GM19023 (cell line): ENCODE measurements around the gene TAS1R1.

Experiments
- ATAC-seq: cut with Tn5 transposase; IDR thresholded peaks from one replicate; pipeline ENCODE4 v1.9.1; 2021; ENCODE audit warnings: mild to moderate bottlenecking, moderate library complexity; ENCODE audit not compliant: unreplicated experiment

Gene TAS1R1

DNA sequence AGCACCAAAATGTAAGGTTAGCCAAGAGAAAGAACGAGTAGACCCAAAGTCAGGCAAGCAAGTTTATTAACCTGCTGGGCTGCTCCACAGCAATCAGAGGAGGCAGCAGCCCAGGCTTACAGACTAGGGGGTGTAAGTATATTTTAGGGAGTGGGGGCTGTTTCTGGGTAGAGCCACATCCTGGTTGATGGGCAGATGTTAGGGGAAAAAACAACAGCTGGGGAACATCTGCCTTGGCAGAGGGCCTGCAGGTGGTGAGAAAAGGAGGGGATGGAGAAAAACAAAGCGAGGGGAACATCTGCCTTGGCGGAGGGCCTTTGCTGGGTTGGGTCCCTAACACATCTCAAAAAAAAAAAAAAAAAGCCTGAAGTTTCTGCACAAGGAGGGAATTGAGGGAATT lies 15.0 kb downstream of the TAS1R1 start:
- no peak for ATAC-seq

DNA sequence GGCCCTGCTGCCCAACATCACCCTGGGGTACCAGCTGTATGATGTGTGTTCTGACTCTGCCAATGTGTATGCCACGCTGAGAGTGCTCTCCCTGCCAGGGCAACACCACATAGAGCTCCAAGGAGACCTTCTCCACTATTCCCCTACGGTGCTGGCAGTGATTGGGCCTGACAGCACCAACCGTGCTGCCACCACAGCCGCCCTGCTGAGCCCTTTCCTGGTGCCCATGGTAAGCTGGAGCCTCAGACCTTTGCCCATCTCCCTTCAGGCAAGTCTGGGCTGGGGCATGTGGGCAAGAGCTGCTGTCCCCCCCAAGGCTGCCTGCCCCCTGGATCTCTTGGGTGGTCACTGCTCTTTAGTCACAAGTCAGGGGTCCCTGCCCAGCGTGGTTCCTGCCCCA lies 15.9 kb downstream of the TAS1R1 start:
- no peak for ATAC-seq

DNA sequence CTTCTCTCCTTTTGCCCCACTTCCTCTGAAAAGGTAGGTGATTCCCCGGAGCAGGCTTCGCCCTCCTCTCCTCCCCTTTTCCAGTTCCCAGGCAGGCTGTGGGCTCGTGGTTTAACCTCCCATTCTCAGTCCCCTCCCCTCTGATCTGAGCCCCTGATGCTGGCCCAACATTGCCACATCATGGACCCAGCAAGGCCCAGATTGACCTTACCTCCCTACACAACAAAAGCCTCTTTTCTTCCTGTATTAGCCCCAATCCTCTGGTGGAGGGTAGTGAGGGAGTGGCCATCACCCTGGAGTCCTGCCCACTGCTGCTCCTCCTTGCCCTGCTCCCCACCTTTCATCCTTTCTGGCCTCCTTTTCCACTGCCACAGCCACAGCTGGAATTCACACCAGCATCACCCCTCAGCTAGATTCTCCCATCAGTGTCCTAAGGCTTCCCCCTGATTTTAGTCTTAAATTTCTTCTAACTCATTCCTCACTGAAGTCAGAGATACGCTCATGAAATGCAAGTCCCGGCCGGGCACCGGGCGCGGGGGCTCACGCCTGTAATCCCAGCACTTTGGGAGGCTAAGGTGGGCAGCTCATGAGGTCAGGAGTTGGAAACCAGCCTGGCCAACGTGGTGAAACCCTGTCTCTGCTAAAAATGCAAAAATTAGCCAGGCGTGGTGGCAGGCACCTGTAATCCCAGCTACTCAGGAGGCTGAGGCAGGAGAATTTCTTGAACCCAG lies 17.7 kb downstream of the TAS1R1 start:
- ATAC-seq = no peak

DNA sequence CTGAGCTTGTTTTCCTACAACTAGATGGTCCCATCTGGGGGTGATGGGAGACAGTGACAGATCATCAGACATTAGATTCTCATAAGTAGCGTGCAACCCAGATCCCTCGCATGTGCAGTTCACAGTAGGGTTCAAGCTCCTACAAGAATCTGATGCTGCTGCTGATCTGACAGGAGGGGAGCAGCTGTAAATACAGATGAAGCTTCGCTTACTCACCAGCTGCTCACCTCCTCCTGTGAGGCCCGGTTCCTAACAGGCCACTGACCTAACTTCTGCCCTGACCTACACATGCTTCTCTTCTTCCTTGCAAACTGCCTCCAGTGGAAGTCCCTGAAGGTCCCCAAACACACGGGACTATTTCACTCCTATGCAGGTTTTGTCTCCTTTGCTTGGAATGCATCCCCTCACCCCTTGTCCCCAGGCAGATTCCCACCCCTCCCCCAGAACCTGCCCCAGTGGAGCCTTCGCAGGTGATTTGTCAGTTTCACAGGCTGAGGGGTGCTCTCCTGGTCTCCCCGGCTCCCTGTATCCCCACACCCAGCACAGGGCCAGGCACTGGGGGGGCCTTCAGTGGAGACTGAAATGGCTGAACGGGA lies 19.0 kb downstream of the TAS1R1 start:
- no peak for ATAC-seq

DNA sequence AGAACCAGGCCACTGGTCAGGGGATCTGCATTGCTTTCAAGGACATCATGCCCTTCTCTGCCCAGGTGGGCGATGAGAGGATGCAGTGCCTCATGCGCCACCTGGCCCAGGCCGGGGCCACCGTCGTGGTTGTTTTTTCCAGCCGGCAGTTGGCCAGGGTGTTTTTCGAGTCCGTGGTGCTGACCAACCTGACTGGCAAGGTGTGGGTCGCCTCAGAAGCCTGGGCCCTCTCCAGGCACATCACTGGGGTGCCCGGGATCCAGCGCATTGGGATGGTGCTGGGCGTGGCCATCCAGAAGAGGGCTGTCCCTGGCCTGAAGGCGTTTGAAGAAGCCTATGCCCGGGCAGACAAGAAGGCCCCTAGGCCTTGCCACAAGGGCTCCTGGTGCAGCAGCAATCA lies 19.7 kb downstream of the TAS1R1 start:
- no peak for ATAC-seq

DNA sequence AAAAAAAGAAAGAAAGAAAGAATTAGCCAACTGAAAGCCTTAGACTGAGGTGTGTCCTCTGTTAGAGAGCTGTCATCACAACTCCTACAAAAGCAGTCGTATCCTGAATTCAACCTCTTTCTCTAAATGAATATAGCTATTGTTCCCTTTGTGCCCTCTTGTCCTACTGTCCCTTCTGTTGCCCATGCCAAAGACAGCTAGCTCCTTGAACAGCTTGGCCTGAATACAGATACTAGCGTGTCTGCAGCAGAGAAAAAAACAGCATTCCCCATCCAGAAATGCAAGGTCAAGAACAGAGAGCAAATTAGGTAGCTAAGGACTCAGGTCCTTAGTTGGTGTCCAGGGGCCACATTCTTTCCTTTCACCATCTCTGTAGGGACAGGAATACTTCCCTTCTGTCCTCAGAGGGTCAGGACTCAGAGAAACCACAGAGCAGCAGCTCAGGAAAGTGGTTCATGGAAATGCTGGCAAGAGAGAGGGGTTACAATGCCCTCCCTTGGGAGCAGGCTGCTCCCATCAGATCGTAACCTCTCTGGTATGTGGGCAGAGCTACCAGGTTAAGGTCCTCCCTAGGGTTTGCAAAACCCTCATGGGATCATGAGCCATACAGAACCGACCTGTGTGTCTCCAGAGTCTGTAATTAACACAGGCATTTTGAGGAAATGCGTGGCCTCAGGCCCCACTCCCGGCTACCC lies 22.9 kb downstream of the TAS1R1 start:
- no peak for ATAC-seq

DNA sequence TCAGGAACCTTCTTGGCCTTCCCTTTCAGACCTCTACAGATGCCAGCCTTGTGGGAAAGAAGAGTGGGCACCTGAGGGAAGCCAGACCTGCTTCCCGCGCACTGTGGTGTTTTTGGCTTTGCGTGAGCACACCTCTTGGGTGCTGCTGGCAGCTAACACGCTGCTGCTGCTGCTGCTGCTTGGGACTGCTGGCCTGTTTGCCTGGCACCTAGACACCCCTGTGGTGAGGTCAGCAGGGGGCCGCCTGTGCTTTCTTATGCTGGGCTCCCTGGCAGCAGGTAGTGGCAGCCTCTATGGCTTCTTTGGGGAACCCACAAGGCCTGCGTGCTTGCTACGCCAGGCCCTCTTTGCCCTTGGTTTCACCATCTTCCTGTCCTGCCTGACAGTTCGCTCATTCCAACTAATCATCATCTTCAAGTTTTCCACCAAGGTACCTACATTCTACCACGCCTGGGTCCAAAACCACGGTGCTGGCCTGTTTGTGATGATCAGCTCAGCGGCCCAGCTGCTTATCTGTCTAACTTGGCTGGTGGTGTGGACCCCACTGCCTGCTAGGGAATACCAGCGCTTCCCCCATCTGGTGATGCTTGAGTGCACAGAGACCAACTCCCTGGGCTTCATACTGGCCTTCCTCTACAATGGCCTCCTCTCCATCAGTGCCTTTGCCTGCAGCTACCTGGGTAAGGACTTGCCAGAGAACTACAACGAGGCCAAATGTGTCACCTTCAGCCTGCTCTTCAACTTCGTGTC lies 23.7 kb downstream of the TAS1R1 start:
- ATAC-seq = no peak

DNA sequence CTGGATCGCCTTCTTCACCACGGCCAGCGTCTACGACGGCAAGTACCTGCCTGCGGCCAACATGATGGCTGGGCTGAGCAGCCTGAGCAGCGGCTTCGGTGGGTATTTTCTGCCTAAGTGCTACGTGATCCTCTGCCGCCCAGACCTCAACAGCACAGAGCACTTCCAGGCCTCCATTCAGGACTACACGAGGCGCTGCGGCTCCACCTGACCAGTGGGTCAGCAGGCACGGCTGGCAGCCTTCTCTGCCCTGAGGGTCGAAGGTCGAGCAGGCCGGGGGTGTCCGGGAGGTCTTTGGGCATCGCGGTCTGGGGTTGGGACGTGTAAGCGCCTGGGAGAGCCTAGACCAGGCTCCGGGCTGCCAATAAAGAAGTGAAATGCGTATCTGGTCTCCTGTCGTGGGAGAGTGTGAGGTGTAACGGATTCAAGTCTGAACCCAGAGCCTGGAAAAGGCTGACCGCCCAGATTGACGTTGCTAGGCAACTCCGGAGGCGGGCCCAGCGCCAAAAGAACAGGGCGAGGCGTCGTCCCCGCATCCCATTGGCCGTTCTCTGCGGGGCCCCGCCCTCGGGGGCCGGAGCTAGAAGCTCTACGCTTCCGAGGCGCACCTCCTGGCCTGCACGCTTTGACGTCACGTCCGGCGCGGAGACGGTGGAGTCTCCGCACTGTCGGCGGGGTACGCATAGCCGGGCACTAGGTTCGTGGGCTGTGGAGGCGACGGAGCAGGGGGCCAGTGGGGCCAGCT lies 24.4 kb downstream of the TAS1R1 start, which contains the start of gene ZBTB48:
Gene ZBTB48, plus strand, starts transcription at position 621 of the 745 bp plus-strand sequence. CDS start 616 bp downstream, outside the sequence.
- ATAC-seq = peak; percentile 94

DNA sequence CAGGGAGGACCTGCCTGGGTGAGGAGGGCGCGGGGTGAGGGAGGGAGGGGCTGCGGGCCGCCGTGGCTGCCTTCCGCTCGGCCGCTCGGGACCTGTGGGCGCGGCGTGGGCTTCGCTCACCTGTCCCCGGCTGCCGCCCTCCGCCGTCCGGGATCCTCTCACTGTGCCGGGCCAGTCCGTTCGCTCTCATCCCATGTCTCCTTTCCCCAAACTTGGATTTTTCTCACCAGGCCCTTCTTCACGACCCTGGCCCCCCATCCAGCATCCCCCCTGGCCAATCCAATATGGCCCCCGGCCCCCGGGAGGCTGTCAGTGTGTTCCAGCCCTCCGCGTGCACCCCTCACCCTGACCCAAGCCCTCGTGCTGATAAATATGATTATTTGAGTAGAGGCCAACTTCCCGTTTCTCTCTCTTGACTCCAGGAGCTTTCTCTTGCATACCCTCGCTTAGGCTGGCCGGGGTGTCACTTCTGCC lies 25.0 kb downstream of the TAS1R1 start:
- peak; percentile 6 for ATAC-seq

DNA sequence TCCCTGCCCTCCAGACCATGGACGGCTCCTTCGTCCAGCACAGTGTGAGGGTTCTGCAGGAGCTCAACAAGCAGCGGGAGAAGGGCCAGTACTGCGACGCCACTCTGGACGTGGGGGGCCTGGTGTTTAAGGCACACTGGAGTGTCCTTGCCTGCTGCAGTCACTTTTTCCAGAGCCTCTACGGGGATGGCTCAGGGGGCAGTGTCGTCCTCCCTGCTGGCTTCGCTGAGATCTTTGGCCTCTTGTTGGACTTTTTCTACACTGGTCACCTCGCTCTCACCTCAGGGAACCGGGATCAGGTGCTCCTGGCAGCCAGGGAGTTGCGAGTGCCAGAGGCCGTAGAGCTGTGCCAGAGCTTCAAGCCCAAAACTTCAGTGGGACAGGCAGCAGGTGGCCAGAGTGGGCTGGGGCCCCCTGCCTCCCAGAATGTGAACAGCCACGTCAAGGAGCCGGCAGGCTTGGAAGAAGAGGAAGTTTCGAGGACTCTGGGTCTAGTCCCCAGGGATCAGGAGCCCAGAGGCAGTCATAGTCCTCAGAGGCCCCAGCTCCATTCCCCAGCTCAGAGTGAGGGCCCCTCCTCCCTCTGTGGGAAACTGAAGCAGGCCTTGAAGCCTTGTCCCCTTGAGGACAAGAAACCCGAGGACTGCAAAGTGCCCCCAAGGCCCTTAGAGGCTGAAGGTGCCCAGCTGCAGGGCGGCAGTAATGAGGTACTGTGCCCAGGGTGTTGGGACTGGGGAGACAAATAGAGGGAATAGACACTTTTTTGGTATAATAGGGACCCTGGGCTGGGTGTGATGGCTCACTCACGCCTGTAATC lies 25.7 kb downstream of the TAS1R1 start:
- no peak for ATAC-seq

DNA sequence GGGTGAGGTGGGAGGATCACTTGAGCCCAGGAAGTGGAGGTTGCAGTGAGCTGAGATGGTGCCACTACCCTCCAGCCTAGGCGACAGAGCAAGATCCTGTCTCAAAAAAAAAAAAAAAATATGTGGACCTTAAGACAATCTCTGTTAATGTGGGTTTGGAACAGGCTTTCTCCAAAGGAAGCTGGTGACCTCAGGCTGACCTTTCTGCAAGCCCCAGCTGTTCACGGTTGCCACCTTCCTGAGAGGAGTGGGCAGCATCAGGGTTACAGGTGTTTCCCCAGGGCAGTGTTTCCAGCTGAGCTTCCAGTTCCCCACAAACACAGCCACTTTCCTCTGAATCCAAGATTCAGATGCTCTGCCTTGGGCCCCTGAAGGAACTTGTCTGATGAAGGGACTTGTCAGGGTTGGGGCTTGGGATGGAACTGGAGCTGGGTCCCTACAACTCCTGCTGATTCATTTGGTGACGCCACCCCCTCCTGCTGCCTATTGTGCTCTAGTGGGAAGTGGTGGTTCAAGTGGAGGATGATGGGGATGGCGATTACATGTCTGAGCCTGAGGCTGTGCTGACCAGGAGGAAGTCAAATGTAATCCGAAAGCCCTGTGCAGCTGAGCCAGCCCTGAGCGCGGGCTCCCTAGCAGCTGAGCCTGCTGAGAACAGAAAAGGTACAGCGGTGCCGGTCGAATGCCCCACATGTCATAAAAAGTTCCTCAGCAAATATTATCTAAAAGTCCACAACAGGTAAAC lies 26.6 kb downstream of the TAS1R1 start:
- ATAC-seq = no peak

DNA sequence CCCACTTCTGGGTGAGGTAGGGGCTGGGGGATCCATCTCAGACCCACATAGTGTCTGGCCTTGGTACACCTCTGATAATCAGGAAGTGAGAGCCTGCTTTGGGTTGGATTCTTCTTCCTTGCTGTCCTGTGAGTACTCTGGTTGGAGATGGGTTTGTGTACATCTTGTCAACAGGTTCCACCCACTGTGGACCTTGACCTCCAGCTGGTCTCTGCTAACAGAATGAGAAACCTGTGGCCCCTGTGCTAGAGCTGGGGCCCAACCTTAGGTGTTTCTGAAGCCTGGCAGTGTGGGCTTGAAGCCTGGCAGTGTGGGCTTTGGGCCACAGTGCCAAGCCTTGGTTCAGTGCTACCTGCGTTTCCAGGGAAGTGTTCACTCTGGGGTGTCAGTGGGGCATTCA lies 27.3 kb downstream of the TAS1R1 start:
- no peak for ATAC-seq

DNA sequence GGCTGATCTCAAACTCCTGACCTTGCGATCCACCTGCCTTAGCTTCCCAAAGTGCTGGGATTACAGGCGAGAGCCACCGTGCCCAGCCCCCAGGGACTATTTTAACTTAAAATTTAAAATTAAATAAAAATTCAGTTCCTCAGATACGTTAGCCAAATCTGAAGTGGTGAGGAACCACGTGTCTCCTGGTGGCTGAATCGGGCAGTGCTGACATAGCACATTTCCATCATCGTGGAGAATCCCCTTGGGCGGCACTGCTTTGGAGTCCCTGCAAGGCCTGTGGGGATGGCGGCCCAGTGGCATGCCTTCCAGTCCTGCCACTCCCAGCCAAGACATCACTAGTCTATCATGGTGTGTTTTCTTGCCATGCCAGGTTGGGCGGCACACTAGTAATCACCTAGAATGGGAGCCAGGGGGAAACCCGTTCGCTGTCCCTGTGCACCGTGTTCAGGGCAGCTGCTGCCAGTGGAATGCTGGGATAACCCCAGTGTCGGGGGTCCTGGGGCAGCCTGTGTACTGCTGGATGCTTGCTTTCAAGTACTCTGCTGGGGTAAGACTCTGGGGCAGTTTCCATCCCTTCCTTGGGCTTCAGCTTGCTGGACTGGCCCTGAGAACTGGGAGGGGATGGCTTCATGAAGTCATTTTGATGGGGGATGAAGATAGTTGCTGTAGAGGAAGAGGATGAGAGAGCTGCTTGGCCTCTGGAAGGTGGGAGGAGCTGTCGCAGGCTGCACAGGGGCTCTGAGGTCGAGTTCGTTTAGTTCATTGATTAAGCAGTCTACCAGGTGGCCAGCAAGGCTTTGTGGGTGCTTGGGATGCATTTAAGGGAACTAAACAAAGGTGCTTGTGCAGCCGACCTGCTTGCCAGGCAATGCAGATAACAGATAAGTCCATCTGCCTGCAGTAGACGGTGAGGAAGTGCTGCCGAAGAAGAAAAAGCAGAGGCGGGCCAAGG lies 29.3 kb downstream of the TAS1R1 start:
- ATAC-seq = no peak

DNA sequence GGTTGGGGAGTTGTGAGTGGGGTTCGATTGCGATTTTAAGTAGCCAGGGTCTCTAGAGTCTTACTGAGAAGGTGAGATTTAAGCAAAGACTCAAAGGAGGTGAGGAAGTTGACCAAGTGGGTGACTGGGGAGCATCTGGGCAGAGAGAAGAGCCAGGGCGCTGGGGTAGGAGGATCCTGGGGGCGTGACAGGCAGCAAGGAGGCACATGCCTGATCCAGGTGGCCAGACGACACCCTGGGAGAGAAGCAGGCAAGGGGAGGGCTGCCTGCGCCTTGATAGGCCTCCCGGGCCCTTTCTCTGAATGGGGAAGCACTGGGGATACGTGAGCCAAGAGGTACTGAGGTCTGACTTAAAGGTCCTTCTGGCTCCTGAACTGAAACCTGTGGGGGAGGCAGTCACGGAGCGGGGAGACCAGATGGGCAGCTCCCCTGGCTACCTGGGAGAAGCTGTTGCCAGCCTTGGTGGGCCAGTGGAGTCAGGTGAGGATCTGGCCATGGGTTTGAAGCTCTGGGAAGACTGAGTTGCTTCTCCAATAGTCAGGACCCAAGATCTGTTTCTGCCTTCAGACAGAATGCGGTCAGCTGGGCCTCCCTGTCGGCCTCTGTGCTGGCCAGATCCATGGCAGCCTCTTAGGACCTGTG lies 30.1 kb downstream of the TAS1R1 start:
- no peak for ATAC-seq

DNA sequence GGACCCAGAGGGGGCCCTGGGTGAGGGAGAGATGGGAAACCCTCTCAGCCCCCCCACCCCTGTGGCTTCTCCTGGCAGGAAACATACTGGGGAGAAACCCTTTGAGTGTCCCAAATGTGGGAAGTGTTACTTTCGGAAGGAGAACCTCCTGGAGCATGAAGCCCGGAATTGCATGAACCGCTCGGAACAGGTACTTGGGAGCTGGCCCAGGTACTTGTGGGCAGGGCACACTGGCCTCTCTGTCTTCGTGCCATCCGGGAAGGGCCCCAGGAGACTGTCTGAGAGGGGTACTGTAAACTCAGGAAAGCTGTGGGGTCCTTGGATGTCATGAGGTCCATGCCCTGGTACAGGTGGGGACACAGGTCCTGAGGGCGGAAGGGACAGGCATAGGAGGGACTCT lies 30.7 kb downstream of the TAS1R1 start:
- ATAC-seq = no peak

DNA sequence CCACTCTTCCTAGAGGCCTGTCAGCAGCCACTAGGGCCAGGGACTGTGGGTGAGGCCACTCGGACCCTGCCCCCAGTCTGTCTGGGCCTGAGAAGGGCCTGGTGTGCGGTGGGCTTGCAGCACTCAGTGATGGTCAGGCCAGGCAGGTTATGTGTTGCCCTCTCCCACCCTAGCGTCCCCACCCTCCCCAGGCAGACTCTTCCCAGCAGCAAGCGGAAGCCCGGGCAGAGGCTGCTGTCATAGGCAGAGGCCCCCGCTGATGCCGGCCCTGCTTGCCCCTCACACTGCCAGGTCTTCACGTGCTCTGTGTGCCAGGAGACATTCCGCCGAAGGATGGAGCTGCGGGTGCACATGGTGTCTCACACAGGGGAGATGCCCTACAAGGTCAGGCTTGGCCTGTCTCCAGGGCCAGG lies 31.3 kb downstream of the TAS1R1 start:
- no peak for ATAC-seq

DNA sequence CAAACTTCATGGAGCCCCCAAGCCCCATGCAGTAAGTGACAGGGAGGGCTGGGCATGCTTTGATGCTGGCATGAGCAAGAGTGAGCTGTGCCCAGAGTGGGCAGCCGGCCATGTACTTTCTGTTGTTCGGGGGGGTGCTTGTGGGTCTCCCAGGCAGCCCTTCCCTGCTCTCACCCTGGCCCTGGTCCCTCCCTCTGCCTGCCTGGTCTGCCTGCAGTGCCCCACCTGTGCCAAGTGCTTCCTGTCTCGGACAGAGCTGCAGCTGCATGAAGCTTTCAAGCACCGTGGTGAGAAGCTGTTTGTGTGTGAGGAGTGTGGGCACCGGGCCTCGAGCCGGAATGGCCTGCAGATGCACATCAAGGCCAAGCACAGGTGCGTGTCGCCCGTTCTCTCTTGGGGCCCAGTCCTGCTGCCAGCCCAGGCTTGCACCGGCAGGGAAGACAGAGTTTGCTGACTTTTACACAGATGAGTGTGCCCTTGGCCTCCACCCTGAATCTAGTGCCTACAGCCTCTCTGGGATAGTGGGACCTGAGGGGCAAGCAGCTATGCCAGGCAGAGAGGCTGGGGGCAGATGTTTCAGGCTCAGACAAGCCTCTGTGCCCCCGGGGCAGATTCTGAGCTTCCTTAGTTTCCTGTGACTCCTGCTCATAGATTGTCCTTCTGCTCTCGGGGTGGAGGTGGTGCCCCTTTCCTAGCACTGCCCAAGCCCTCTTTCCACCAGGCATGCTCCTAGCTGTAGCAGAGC lies 32.3 kb downstream of the TAS1R1 start:
- ATAC-seq = no peak
